Transverse colon (tissue), 4 donors: Measurements from ENCODE around the gene ZNF43. TPM values are rescaled to one million over a fixed set of nuclear protein-coding genes. Genes with fewer than 3 reads are reported as not detected.
"Not testable (repeated sequence)": the region's sequence is repeated elsewhere in the genome, so short reads cannot be mapped to it uniquely, and the experiment has no call there.

ENCODE experiments used
- DNase-seq: peaks from one replicate; pipeline ENCODE4 v3.0.0-alpha.2; 2019
- H3K27ac ChIP-seq, 4 donors: fragments of 200-600 bp; sonication (generic); 2 replicates each; pipeline ENCODE4 v1.5.1; 2016 to 2018; ENCODE audit warnings: inconsistent platforms in 4 of 4
- H3K27me3 ChIP-seq: fragments of 200-600 bp; sonication (generic); 2 replicates; pipeline ENCODE4 v1.5.1; 2017; ENCODE audit warnings: inconsistent platforms
- H3K36me3 ChIP-seq, 4 donors: fragments of 200-600 bp; sonication (generic); 2 replicates each; pipeline ENCODE4 v1.5.1; 2017 to 2019; ENCODE audit warnings: inconsistent platforms in 4 of 4
- H3K4me1 ChIP-seq, 4 donors: fragments of 200-600 bp; sonication (generic); 2 replicates each; pipeline ENCODE4 v1.5.1; 2017 to 2020; ENCODE audit warnings: inconsistent platforms in 4 of 4
- H3K4me3 ChIP-seq, 4 donors: fragments of 200-600 bp; sonication (generic); 1 replicate in 1 of 4; 2 replicates in 3 of 4; pipeline versions ENCODE4 v1.5.1 to v1.6.1; 2017 to 2019; ENCODE audit warnings: inconsistent platforms in 4 of 4
- H3K9me3 ChIP-seq, 2 donors: fragments of 200-600 bp; sonication (generic); 2 replicates each; pipeline ENCODE4 v1.5.1; 2017 to 2019; ENCODE audit warnings: inconsistent platforms in 2 of 2
- EP300 ChIP-seq: sonication (generic); formaldehyde crosslinking; IDR thresholded peaks from one replicate; pipeline ENCODE4 v1.6.1; 2017; ENCODE audit warnings: antibody characterized with exemption, low read depth
- POLR2A ChIP-seq: fragments of 450-650 bp; IDR thresholded peaks from one replicate; pipeline ENCODE4 v1.6.1; 2016; ENCODE audit warnings: antibody characterized with exemption, mild to moderate bottlenecking, moderate library complexity
- POLR2AphosphoS5 ChIP-seq, 3 donors: sonication (generic); formaldehyde crosslinking; IDR thresholded peaks; one replicate each; pipeline ENCODE4 v1.6.1; 2016; ENCODE audit warnings: antibody characterized with exemption in 3 of 3
- WGBS, 2 donors: methylation state at CpG; one replicate each; pipeline ENCODE4 v1.1.5; 2018; ENCODE audit warnings: low coverage in 1 of 2; 5-methylcytosine and 5-hydroxymethylcytosine counted together
- in situ Hi-C, 4 donors: fragments of 200-750 bp; cut with MboI; loops; one replicate each; pipeline versions ENCODE4 v1.15.0 to v1.15.1; 2017; ENCODE audit warnings: low sequenced_read_pairs in 3 of 4, low pct_ligation_motif_present in 1 of 4, low pct_unique_long_range_greater_than_20kb in 1 of 4
- intact Hi-C: fragments of 100-400 bp; cut with DNase I; formaldehyde crosslinking; loops from one replicate; pipeline ENCODE4 v1.15.1; 2023; ENCODE audit warnings: low total_unique reads
- total RNA-seq, 4 donors: library from RNA; depleted of rRNA; stranded (reverse); fragments of >200 nt; gene quantifications; one replicate each; pipeline ENCODE4 v1.1.0, GENCODE V29; 2016
- TF ChIP-seq, protein P1 (sequence below), 5 experiments: fragments of 200-600 bp in 3 of 5; fragments of 450-650 bp in 2 of 5; sonication (generic) in 3 of 5; IDR thresholded peaks; 1 replicate in 2 of 5; 2 replicates in 3 of 5; pipeline ENCODE4 v1.5.1; 2016 to 2017; ENCODE audit warnings: antibody characterized with exemption in 5 of 5, inconsistent platforms in 3 of 5, mild to moderate bottlenecking in 2 of 5, moderate library complexity in 1 of 5

The ZNF43 gene
- total RNA-seq, 4 donors from 2014 or later = 10.5 to 16.7 (median 13.8) TPM

DNA sequence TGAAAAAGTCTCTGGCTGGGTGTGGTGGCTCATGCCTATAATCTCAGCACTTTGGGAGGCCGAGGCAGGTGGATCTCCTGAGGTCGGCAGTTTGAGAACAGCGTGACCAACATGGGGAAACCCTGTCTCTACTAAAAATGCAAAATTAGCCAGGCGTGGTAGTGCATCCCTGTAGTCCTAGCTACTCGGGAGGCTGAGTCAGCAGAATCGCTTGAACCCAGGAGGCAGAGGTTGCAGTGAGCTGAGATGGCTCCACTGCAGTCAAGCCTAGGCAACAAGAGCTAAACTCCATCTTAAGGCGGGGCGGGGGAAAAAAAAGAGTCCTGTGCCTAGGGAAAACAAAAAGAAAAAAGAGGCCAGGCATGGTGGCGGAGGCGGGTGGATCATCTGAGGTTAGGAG is 2.2 kb downstream of the ZNF43 start:
- WGBS, 2 donors = 87 to 100% methylated on average over 1 to 10 of the region's 10 CpGs
- no peak for DNase-seq
- Histone ChIP-seq H3K4me3 (no peak overlapping the region), H3K27me3 (no peaks in the 10 kb centered on the region), H3K36me3 (peaks cover 0 to 2% (median 0%) of the 10 kb centered on the region in 4 donors), H3K9me3 (peaks cover 12 to 24% of the 10 kb centered on the region in 2 donors), H3K4me1 (peaks cover 0 to 15% (median 3%) of the 10 kb centered on the region in 4 donors), H3K27ac (no peak overlapping the region)
- intact Hi-C loops (no loop called here), in situ Hi-C loops (no loop called here)
- TF ChIP-seq POLR2AphosphoS5 (IDR thresholded peaks at IDR 0.05) (no peak), POLR2A (no peak), EP300 (no peak)
- TF ChIP-seq, protein P1, sequence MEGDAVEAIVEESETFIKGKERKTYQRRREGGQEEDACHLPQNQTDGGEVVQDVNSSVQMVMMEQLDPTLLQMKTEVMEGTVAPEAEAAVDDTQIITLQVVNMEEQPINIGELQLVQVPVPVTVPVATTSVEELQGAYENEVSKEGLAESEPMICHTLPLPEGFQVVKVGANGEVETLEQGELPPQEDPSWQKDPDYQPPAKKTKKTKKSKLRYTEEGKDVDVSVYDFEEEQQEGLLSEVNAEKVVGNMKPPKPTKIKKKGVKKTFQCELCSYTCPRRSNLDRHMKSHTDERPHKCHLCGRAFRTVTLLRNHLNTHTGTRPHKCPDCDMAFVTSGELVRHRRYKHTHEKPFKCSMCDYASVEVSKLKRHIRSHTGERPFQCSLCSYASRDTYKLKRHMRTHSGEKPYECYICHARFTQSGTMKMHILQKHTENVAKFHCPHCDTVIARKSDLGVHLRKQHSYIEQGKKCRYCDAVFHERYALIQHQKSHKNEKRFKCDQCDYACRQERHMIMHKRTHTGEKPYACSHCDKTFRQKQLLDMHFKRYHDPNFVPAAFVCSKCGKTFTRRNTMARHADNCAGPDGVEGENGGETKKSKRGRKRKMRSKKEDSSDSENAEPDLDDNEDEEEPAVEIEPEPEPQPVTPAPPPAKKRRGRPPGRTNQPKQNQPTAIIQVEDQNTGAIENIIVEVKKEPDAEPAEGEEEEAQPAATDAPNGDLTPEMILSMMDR (IDR thresholded peaks at IDR 0.05) = no peak

DNA sequence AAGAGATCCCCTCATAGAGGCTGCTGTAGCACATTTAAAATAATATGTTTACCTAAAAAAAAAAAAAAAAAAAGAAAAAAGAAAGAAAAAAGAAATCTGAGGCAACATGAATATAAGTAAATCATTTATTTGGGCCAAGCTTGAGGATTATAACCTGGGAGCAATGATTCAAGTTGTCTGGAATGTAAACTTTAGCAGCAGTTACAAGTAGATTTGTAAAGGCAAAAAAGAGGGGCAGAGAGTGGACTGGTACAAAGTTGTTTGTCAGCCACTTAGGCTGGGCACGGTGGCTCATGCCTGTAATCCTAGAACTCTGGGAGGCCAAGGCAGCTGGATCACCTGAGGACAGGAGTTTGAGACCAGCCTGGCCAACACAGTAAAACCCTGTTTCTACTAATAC is 11.3 kb downstream of the ZNF43 start:
- no peak for DNase-seq
- Histone ChIP-seq H3K27ac (no peak overlapping the region), H3K9me3 (peaks cover 49 to 54% of the 10 kb centered on the region in 2 donors), H3K36me3 (peaks cover 0 to 44% (median 10%) of the 10 kb centered on the region in 4 donors), H3K27me3 (no peaks in the 10 kb centered on the region), H3K4me1 (peaks cover 0 to 6% (median 0%) of the 10 kb centered on the region in 4 donors), H3K4me3 (no peak overlapping the region)
- in situ Hi-C loops (no loop called here), intact Hi-C loops (no loop called here)
- no peak for TF ChIP-seq POLR2AphosphoS5 (IDR thresholded peaks at IDR 0.05)
- 77% methylated on average over 1 of the region's 1 CpG; no CpG with 5 or more reads in 1 of the 2 donors for WGBS, 2 donors

DNA sequence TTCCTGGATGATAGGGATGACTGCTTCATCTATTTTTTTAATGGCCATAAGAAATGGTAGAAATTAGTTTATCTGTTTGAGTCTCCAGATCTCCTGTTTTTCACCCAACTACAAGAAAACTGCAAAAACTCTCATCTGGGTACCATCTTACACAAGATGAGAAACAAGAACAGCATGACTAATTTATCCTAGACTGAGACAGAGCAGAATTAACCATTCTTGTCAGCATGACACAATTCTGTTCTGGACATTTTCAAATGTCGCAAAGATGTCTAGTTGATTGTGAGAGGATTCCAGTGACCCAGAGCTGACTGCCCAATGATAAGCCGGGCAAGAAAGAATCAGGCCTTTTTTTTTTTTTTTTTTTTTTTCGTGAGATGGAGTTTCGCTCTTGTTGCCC is 12.8 kb downstream of the ZNF43 start:
- H3K4me3 ChIP-seq = no peak overlapping the region
- WGBS, 2 donors = 92 to 100% methylated on average over 4 of the region's 4 CpGs
- H3K36me3 ChIP-seq = peaks cover 0 to 50% (median 15%) of the 10 kb centered on the region in 4 donors
- in situ Hi-C loops (no loop called here), intact Hi-C loops (no loop called here)
- TF ChIP-seq POLR2A (no peak), POLR2AphosphoS5 (IDR thresholded peaks at IDR 0.05) (no peak), EP300 (no peak)
- TF ChIP-seq, protein P1 (IDR thresholded peaks at IDR 0.05) = no peak
- no peaks in the 10 kb centered on the region for H3K27me3 ChIP-seq
- H3K4me1 ChIP-seq = peaks cover 0 to 6% (median 0%) of the 10 kb centered on the region in 4 donors
- peaks cover 50 to 55% of the 10 kb centered on the region in 2 donors for H3K9me3 ChIP-seq
- no peak overlapping the region for H3K27ac ChIP-seq
- DNase-seq = no peak

DNA sequence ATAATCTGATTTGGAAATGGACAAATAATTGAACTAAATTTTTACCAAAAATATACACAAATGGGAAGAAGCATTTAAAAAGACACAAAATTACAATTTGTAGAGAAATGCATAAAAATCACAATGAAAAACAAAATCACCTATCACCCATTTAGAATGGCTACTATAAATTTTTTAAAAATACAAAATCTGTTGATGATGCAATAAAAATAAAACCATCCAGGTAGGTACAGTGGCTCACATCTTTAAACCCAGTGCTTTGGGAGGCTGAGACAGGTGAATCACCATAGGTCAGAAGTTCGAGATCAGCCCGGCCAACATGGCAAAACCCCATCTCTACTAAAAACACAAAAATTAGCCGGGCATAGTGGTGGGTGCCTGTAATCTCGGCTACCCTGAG is 23.5 kb downstream of the ZNF43 start:
- Histone ChIP-seq H3K4me1 (no peaks in the 10 kb centered on the region), H3K9me3 (peaks cover 91 to 93% of the 10 kb centered on the region in 2 donors), H3K27me3 (no peaks in the 10 kb centered on the region), H3K4me3 (no peak overlapping the region), H3K27ac (no peak overlapping the region), H3K36me3 (peaks cover 7 to 96% (median 51%) of the 10 kb centered on the region in 4 donors)
- DNase-seq = no peak
- 93 to 100% methylated on average over 3 to 4 of the region's 4 CpGs for WGBS, 2 donors
- in situ Hi-C loops = no loop called here
- no peak for TF ChIP-seq EP300
- TF ChIP-seq, protein P1 (IDR thresholded peaks at IDR 0.05) = no peak
- TF ChIP-seq POLR2AphosphoS5 (IDR thresholded peaks at IDR 0.05) = no peak
- no peak for TF ChIP-seq POLR2A
- intact Hi-C loops = no loop called here

DNA sequence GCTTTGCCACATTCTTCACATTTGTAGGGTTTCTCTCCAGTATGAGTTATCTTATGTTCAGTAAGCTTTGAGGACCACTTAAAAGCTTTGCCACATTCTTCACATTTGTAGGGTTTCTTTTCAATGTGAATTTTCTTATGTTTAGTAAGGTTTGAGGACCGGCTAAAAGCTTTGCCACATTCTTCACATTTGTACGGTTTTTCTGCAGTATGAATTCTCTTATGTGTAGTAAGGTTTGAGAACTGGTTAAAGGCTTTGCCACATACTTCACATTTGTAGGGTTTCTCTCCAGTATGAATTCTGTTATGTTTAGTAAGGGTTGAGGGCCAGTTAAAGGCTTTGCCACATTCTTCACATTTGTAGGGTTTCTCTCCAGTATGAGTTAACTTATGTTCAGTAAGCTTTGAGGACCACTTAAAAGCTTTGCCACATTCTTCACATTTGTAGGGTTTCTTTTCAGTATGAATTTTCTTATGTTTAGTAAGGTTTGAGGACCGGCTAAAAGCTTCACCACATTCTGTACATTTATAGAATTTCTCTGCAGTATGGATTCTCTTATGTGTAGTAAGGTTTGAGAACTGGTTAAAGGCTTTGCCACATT is 27.5 kb downstream of the ZNF43 start:
- intact Hi-C loops = loop anchor here (10.0 kb wide), 1 partner anchor 1864 kb away; no protein-coding TSS in a partner anchor
- Histone ChIP-seq H3K4me3 (peak overlapping the region in 1 of 4 donors; percentile 5), H3K36me3 (peaks cover 7 to 56% (median 31%) of the 10 kb centered on the region in 4 donors), H3K9me3 (peaks cover 99% of the 10 kb centered on the region in 2 donors)
- H3K27me3 ChIP-seq, in situ Hi-C loops, DNase-seq, H3K4me1 ChIP-seq, H3K27ac ChIP-seq: not testable (repeated sequence)
- 91 to 92% methylated on average over 3 of the region's 3 CpGs for WGBS, 2 donors
